ENCODE results near the gene RYR3.
A peak's percentile ranks its signal among the peaks of the same experiment; 100 is the strongest.

The RYR3 gene

GRCh38 chr15:33310481-33311311 lies at the start of gene RYR3:
RYR3 (plus strand) TSS chr15:33310967; CDS start chr15:33311046, 79 bp downstream.
- peak; percentile 82 for DNase-seq (ENCODE audit: low read depth, low spot score)

- no peak for DNase-seq (ENCODE audit: low read depth, low spot score)
These were observed 48.5 kb upstream of the RYR3 start for GRCh38 chr15:33262306-33262705.

- DNase-seq (ENCODE audit: low read depth, low spot score), result no peak
These were observed 33.1 kb upstream of the RYR3 start for GRCh38 chr15:33277689-33278088.

- peak; percentile 85 for DNase-seq (ENCODE audit: low read depth, low spot score)
These were observed 31.8 kb upstream of the RYR3 start for GRCh38 chr15:33278816-33279612.

GRCh38 chr15:33279613-33280205 lies 31.1 kb upstream of the RYR3 start:
- DNase-seq (ENCODE audit: low read depth, low spot score), result no peak

GRCh38 chr15:33282226-33283020 lies 28.3 kb upstream of the RYR3 start:
- DNase-seq (ENCODE audit: low read depth, low spot score), result no peak

GRCh38 chr15:33283576-33283975 lies 27.2 kb upstream of the RYR3 start:
- no peak for DNase-seq (ENCODE audit: low read depth, low spot score)

GRCh38 chr15:33284336-33284735 lies 26.4 kb upstream of the RYR3 start:
- no peak for DNase-seq (ENCODE audit: low read depth, low spot score)

- peak; percentile 18 for DNase-seq (ENCODE audit: low read depth, low spot score)
These were observed 18.0 kb upstream of the RYR3 start for GRCh38 chr15:33292717-33293307.

- DNase-seq (ENCODE audit: low read depth, low spot score), result peak; percentile 29
These were observed 16.9 kb upstream of the RYR3 start for GRCh38 chr15:33293713-33294334.

- no peak for DNase-seq (ENCODE audit: low read depth, low spot score)
These were observed 14.7 kb upstream of the RYR3 start for GRCh38 chr15:33296050-33296449.

- DNase-seq (ENCODE audit: low read depth, low spot score), result no peak
These were observed 13.9 kb upstream of the RYR3 start for GRCh38 chr15:33296856-33297255.

GRCh38 chr15:33298631-33299030 lies 12.1 kb upstream of the RYR3 start:
- DNase-seq (ENCODE audit: low read depth, low spot score), result peak; percentile 57

- DNase-seq (ENCODE audit: low read depth, low spot score), result no peak
These were observed 5.8 kb upstream of the RYR3 start for GRCh38 chr15:33304924-33305323.

GRCh38 chr15:33309602-33310276 lies 1.0 kb upstream of the RYR3 start:
- DNase-seq (ENCODE audit: low read depth, low spot score), result peak; percentile 85

GRCh38 chr15:33311312-33311971 lies 675 bp downstream of the RYR3 start:
- DNase-seq (ENCODE audit: low read depth, low spot score), result peak; percentile 7

GRCh38 chr15:33313491-33313890 lies 2.7 kb downstream of the RYR3 start:
- no peak for DNase-seq (ENCODE audit: low read depth, low spot score)

GRCh38 chr15:33314069-33314468 lies 3.3 kb downstream of the RYR3 start:
- no peak for DNase-seq (ENCODE audit: low read depth, low spot score)

GRCh38 chr15:33315044-33315443 lies 4.3 kb downstream of the RYR3 start:
- peak; percentile 13 for DNase-seq (ENCODE audit: low read depth, low spot score)

GRCh38 chr15:33317896-33318295 lies 7.1 kb downstream of the RYR3 start:
- DNase-seq (ENCODE audit: low read depth, low spot score), result no peak

Measured in ELF-1 (cell line).